ENCODE measurements around the gene MANSC1.

Gene MANSC1

GRCh38 chr12:12392413-12392812, 42.4 kb upstream of the MANSC1 start:
- no peak overlapping the region for H3K4me3 ChIP-seq (ENCODE audit: low read depth, low read length)

GRCh38 chr12:12387501-12387900, 37.5 kb upstream of the MANSC1 start:
- no peak for DNase-seq (ENCODE audit: low read depth)
- TF ChIP-seq CTCF (IDR thresholded peaks at IDR 0.05; ENCODE audit: insufficient read depth, low read depth, low read length, missing control alignments): no peak

More at GRCh38 chr12:12392413-12392812, 42.4 kb upstream of the MANSC1 start:
- no peak for TF ChIP-seq CTCF (IDR thresholded peaks at IDR 0.05; ENCODE audit: insufficient read depth, low read depth, low read length, missing control alignments)
- DNase-seq (ENCODE audit: low read depth): no peak

GRCh38 chr12:12384571-12385340, 34.7 kb upstream of the MANSC1 start:
- no peak for TF ChIP-seq CTCF (IDR thresholded peaks at IDR 0.05; ENCODE audit: insufficient read depth, low read depth, low read length, missing control alignments)
- DNase-seq (ENCODE audit: low read depth): peak; percentile 35
- no peak overlapping the region for H3K4me3 ChIP-seq (ENCODE audit: low read depth, low read length)

More at GRCh38 chr12:12387501-12387900, 37.5 kb upstream of the MANSC1 start:
- H3K4me3 ChIP-seq (ENCODE audit: low read depth, low read length): no peak overlapping the region

GRCh38 chr12:12381982-12382381, 31.9 kb upstream of the MANSC1 start:
- no peak for TF ChIP-seq CTCF (IDR thresholded peaks at IDR 0.05; ENCODE audit: insufficient read depth, low read depth, low read length, missing control alignments)
- H3K4me3 ChIP-seq (ENCODE audit: low read depth, low read length): no peak overlapping the region
- no peak for DNase-seq (ENCODE audit: low read depth)

GRCh38 chr12:12380949-12381593, 31.0 kb upstream of the MANSC1 start:
- DNase-seq (ENCODE audit: low read depth): no peak
- H3K4me3 ChIP-seq (ENCODE audit: low read depth, low read length): no peak overlapping the region
- TF ChIP-seq CTCF (IDR thresholded peaks at IDR 0.05; ENCODE audit: insufficient read depth, low read depth, low read length, missing control alignments): no peak

GRCh38 chr12:12379831-12380730, 30.0 kb upstream of the MANSC1 start:
- no peak overlapping the region for H3K4me3 ChIP-seq (ENCODE audit: low read depth, low read length)
- TF ChIP-seq CTCF (IDR thresholded peaks at IDR 0.05; ENCODE audit: insufficient read depth, low read depth, low read length, missing control alignments): no peak
- DNase-seq (ENCODE audit: low read depth): peak; percentile 61

Measured in GM12865 (cell line).